Activated CD8-positive, alpha-beta T cell treated with anti-CD3 and anti-CD28 coated beads for 36 hours (primary cell): Measurements from ENCODE around the gene LRP1B. TPM values are rescaled to one million over a fixed set of nuclear protein-coding genes. Genes with fewer than 3 reads are reported as not detected.

Source experiments
- ATAC-seq: fragments of 200-7000 bp; cut with Tn5 transposase; one replicate; pipeline ENCODE4 v1.10.0; 2021; ENCODE audit warnings: mild to moderate bottlenecking, moderate library complexity
- CTCF ChIA-PET: fragments of 350-600 bp; sonication (Branson Sonifier 250); formaldehyde crosslinking; loops from one replicate; lab custom pipeline; 2021; ENCODE audit warnings: antibody characterized with exemption; lab: Charles Lee
- POLR2A ChIA-PET: fragments of 350-600 bp; sonication (Branson Sonifier 250); formaldehyde crosslinking; loops from one replicate; lab custom pipeline; 2021; ENCODE audit warnings: antibody characterized with exemption; lab: Charles Lee
- DNase-seq: peaks from one replicate; pipeline ENCODE4 v3.0.0-alpha.2; 2020
- H3K27ac Mint-ChIP-seq: one replicate; pipeline ENCODE4 v1.8.0; 2021; ENCODE audit warnings: mild to moderate bottlenecking, mixed read lengths
- H3K27me3 Mint-ChIP-seq: one replicate; pipeline ENCODE4 v1.8.0; 2021; ENCODE audit warnings: mixed read lengths
- H3K36me3 Mint-ChIP-seq: one replicate; pipeline ENCODE4 v1.8.0; 2021; ENCODE audit warnings: low read depth, mixed read lengths
- H3K4me1 Mint-ChIP-seq: one replicate; pipeline ENCODE4 v1.8.0; 2021; ENCODE audit warnings: low read depth, mixed read lengths
- H3K4me3 Mint-ChIP-seq: one replicate; pipeline ENCODE4 v1.8.0; 2021; ENCODE audit warnings: mild to moderate bottlenecking, moderate library complexity, mixed read lengths
- H3K9me3 Mint-ChIP-seq: one replicate; pipeline ENCODE4 v1.8.0; 2021; ENCODE audit warnings: mixed read lengths
- intact Hi-C: fragments of 100-400 bp; cut with micrococcal nuclease; formaldehyde crosslinking; loops from one replicate; pipeline ENCODE4 v1.10.0; 2022
- total RNA-seq, 2 experiments: library from RNA; stranded (reverse); gene quantifications; one replicate each; pipeline ENCODE4 v1.2.3, GENCODE V29; 2021
- TF ChIP-seq, protein P1 (sequence below): fragments of 200-600 bp; IDR thresholded peaks from one replicate; pipeline ENCODE4 v1.8.0; 2022; ENCODE audit warnings: antibody characterized with exemption, mild to moderate bottlenecking

LRP1B gene
- total RNA-seq, 2 experiments from 2014 or later: not detected

DNA sequence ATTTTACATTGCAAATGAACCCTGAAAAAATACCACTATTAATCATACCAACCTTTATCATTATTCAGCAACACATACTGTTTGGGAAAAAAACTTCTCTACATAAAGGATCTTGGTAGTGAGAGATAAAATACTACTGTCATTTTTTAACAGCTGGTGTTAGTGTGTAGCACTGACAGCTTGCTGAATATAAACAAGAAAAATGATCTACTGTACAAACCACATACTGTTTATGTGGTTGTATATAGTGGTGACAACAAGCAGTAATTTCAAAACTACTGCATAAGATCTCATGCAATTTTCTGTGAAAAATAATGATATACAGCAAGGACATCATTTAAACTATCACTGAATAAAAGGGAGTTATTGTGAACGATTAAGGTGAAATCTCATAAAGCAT is 601.2 kb downstream of the LRP1B start:
- no peak overlapping the region for H3K4me3 Mint-ChIP-seq
- CTCF ChIA-PET: no interaction called here

DNA sequence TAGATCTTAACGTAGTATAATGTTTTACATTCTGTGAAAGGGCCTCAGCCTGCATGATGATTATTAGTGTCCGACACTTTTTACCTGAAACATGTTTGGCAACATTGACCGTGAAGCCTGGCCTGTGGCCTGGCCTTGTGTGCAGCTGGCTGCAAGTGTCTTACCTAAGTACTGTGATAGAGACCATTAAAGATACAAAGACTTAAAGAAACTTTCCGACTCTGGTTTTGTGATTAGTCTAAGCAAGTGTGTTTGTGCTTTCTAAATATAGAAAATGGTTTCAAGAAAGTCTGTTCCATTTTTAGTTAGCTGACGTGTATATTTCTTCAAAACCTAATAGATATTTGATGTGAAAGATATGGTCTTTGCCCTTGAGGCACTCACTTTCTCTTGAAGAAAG is 601.8 kb downstream of the LRP1B start:
- no peaks in the 10 kb centered on the region for H3K36me3 Mint-ChIP-seq
- H3K27me3 Mint-ChIP-seq: no peaks in the 10 kb centered on the region
- ChIA-PET CTCF (no interaction called here), POLR2A (no interaction called here)
- H3K9me3 Mint-ChIP-seq: no peaks in the 10 kb centered on the region
- no peaks in the 10 kb centered on the region for H3K4me1 Mint-ChIP-seq
- ATAC-seq (no peak), DNase-seq (no peak)
- H3K27ac Mint-ChIP-seq: no peak overlapping the region
- H3K4me3 Mint-ChIP-seq: no peak overlapping the region
- intact Hi-C loops: no loop called here
- TF ChIP-seq, protein P1, sequence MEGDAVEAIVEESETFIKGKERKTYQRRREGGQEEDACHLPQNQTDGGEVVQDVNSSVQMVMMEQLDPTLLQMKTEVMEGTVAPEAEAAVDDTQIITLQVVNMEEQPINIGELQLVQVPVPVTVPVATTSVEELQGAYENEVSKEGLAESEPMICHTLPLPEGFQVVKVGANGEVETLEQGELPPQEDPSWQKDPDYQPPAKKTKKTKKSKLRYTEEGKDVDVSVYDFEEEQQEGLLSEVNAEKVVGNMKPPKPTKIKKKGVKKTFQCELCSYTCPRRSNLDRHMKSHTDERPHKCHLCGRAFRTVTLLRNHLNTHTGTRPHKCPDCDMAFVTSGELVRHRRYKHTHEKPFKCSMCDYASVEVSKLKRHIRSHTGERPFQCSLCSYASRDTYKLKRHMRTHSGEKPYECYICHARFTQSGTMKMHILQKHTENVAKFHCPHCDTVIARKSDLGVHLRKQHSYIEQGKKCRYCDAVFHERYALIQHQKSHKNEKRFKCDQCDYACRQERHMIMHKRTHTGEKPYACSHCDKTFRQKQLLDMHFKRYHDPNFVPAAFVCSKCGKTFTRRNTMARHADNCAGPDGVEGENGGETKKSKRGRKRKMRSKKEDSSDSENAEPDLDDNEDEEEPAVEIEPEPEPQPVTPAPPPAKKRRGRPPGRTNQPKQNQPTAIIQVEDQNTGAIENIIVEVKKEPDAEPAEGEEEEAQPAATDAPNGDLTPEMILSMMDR: no peak

More for the DNA sequence above, 601.2 kb downstream of the LRP1B start:
- TF ChIP-seq, protein P1: no peak
- intact Hi-C loops: no loop called here
- POLR2A ChIA-PET: no interaction called here
- ATAC-seq (no peak), DNase-seq (no peak)
- Mint-ChIP-seq H3K27me3 (no peaks in the 10 kb centered on the region), H3K27ac (no peak overlapping the region), H3K36me3 (no peaks in the 10 kb centered on the region), H3K9me3 (no peaks in the 10 kb centered on the region), H3K4me1 (no peaks in the 10 kb centered on the region)

DNA sequence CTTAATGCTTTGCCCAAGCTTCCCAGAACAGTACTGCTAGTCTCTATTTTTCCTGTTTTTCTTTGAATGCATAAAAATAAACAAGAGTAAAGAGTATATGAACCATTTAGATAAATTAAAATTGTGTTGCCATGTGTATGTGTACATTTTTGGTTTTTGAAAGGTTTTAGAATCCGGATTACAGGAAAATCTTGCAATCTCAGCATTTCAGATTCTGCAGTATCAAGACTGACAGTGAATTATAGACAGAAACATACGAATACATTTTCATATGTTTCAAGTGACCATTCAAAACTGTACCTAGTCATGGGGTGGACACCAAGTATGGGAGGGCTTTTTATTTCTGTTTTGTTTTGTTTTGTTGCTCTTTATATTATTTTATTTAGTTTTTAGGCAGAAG is 604.1 kb downstream of the LRP1B start:
- CTCF ChIA-PET: no interaction called here
- ATAC-seq (no peak), DNase-seq (no peak)
- Mint-ChIP-seq H3K36me3 (no peaks in the 10 kb centered on the region), H3K4me3 (no peak overlapping the region), H3K9me3 (no peaks in the 10 kb centered on the region), H3K4me1 (no peaks in the 10 kb centered on the region), H3K27ac (no peak overlapping the region), H3K27me3 (no peaks in the 10 kb centered on the region)
- TF ChIP-seq, protein P1: no peak
- intact Hi-C loops: no loop called here
- POLR2A ChIA-PET: no interaction called here

DNA sequence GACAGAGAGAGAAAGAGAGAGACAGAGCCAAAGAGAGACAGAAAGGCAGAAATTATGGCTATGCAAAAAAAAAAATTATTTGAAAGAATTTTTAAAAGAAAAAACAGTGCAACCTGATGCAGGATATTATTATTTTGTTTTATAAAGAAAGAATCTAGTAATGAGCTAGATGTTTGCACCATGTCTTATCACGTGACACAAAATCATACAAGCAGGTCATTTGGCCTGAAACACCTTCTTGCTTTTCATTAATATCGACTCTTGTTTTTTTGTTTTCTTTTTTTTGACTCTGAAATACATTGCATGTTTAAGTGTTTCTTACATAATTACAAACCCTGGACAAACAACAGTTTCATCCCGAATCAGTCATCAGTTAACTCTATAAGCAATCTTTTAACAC is 606.0 kb downstream of the LRP1B start:
- Mint-ChIP-seq H3K4me1 (no peaks in the 10 kb centered on the region), H3K36me3 (no peaks in the 10 kb centered on the region), H3K4me3 (no peak overlapping the region), H3K27me3 (no peaks in the 10 kb centered on the region), H3K27ac (no peak overlapping the region), H3K9me3 (no peaks in the 10 kb centered on the region)
- TF ChIP-seq, protein P1: no peak
- ChIA-PET CTCF (no interaction called here), POLR2A (no interaction called here)
- intact Hi-C loops: no loop called here
- DNase-seq (no peak), ATAC-seq (no peak)

DNA sequence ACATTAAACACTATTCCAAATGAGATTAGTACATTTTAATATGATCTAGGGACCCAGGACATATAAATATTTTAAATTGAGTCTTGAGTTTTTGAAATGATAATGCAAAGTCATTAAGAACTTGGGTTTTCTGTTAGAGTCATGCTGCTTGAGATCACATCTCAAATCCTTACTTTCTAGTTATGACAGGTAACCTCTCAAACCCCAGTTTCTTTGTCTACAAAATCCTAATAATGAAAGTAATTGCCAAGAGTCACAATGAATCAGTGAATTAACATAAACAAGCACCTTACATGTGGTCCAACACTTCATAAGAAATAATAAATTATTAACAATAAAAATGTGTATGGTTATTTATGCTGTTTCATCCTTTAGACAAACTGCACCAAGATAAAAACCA is 607.6 kb downstream of the LRP1B start:
- POLR2A ChIA-PET: no interaction called here
- TF ChIP-seq, protein P1: no peak
- no peak overlapping the region for H3K27ac Mint-ChIP-seq
- CTCF ChIA-PET: no interaction called here
- intact Hi-C loops: no loop called here
- DNase-seq (no peak), ATAC-seq (no peak)
- no peaks in the 10 kb centered on the region for H3K4me1 Mint-ChIP-seq
- H3K27me3 Mint-ChIP-seq: no peaks in the 10 kb centered on the region
- no peaks in the 10 kb centered on the region for H3K9me3 Mint-ChIP-seq
- H3K36me3 Mint-ChIP-seq: no peaks in the 10 kb centered on the region
- no peak overlapping the region for H3K4me3 Mint-ChIP-seq
